ENCODE measurements around the gene SH2D6.

- TF ChIP-seq GATA3 (IDR thresholded peaks at IDR 0.05; ENCODE audit: low read depth, low read length) (no peak), GATA2 (IDR thresholded peaks at IDR 0.05; ENCODE audit: low read depth, low read length) (no peak)
These were observed 17.1 kb upstream of the SH2D6 start for GRCh38 chr2:85401464-85401805.
